ENCODE data around the gene FAAP100.

- TF ChIP-seq POLR2AphosphoS5 (IDR thresholded peaks at IDR 0.05; ENCODE audit: low read depth, low read length), result no peak
- TF ChIP-seq TAF1 (IDR thresholded peaks at IDR 0.05; ENCODE audit: borderline replicate concordance, insufficient read depth, low read length), result no peak
- no peak for TF ChIP-seq REST (IDR thresholded peaks at IDR 0.05; ENCODE audit: insufficient read depth in 1 of 2, low read depth in 2 of 2, low read length in 2 of 2)
Observed at GRCh38 chr17:81546906-81547613, 5.1 kb downstream of the FAAP100 start.
